ENCODE results near the gene TRIM3. TPM values are rescaled to one million over a fixed set of nuclear protein-coding genes. Genes with fewer than 3 reads are reported as not detected.
"Not testable (repeated sequence)": the region's sequence is repeated elsewhere in the genome, so short reads cannot be mapped to it uniquely, and the experiment has no call there.

Gene TRIM3
- total RNA-seq, 1 experiment from 2014 or later = 14.4 TPM

DNA sequence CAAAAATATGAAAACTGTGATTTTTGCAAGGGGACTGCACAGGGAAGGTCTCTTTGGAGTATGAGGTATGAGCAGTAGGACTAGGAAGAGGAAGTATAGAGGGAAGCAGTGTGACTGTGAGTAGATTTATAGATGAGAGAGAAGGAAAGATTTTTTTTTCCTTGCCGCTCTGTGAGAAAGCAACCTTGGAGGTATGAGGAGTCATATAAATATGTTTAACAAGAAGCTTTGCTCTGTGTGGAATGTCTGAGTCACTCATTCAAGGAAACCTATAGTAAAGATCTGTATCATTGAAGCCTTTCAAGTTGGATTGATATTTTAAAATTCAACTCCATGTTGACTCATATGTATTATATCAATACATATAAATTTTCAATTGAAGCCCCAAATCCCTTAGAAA, 49.5 kb upstream of the TRIM3 start:
- no peak overlapping the region for H3K23ac ChIP-seq (ENCODE audit: insufficient read length, low read depth, low read length)
- Mint-ChIP-seq H3K9me3 (no peaks in the 10 kb centered on the region), H3K4me3 (no peak overlapping the region), H3K27me3 (ENCODE audit: low read depth) (no peaks in the 10 kb centered on the region), H3K36me3 (ENCODE audit: insufficient read depth in 1 of 3, low read depth in 3 of 3) (peaks cover 2 to 10% (median 5%) of the 10 kb centered on the region in 3 experiments; a peak in 3 of 7 replicates), H3K27ac (no peak overlapping the region), H3K4me1 (no peaks in the 10 kb centered on the region)
- no peak overlapping the region for H4K5ac ChIP-seq (ENCODE audit: insufficient read length, low read depth, low read length)
- H2BK5ac ChIP-seq (ENCODE audit: insufficient read length, low read length) = no peak overlapping the region
- no CpG with 5 or more reads among the region's 1 CpG for WGBS (ENCODE audit: extremely low coverage, insufficient read length, low lambda C conversion rate)
- no peak overlapping the region for H4K91ac ChIP-seq (ENCODE audit: insufficient read length, low read depth, low read length)
- no peak for DNase-seq
- H3K79me2 ChIP-seq (ENCODE audit: insufficient read depth, low read length) = no peaks in the 10 kb centered on the region
- no peaks in the 10 kb centered on the region for H3K79me1 ChIP-seq (ENCODE audit: insufficient read depth, low read depth, low read length, poor library complexity, severe bottlenecking)
- no peaks in the 10 kb centered on the region for H3K4me1 ChIP-seq (ENCODE audit: insufficient read depth, low read length)
- H3K56ac ChIP-seq (ENCODE audit: insufficient read length, low read depth, low read length) = no peak overlapping the region
- H3K9ac ChIP-seq (ENCODE audit: extremely low read depth, insufficient read length, low read length) = no peak overlapping the region
- no peak overlapping the region for H2BK12ac ChIP-seq (ENCODE audit: insufficient read length, low read depth, low read length)
- H2BK15ac ChIP-seq (ENCODE audit: low read depth, low read length) = no peak overlapping the region
- H3K14ac ChIP-seq (ENCODE audit: insufficient read depth, low read length) = no peak overlapping the region
- no peak overlapping the region for H3K27ac ChIP-seq (ENCODE audit: insufficient read length, low read depth, low read length)
- no peak overlapping the region for H2BK20ac ChIP-seq (ENCODE audit: low read depth, low read length, poor library complexity, severe bottlenecking)
- H2AK5ac ChIP-seq (ENCODE audit: insufficient read length, low read length) = no peak overlapping the region
- H3K23me2 ChIP-seq (ENCODE audit: insufficient read length, low read depth, low read length, poor library complexity, severe bottlenecking) = no peaks in the 10 kb centered on the region
- TF ChIP-seq, protein P1, sequence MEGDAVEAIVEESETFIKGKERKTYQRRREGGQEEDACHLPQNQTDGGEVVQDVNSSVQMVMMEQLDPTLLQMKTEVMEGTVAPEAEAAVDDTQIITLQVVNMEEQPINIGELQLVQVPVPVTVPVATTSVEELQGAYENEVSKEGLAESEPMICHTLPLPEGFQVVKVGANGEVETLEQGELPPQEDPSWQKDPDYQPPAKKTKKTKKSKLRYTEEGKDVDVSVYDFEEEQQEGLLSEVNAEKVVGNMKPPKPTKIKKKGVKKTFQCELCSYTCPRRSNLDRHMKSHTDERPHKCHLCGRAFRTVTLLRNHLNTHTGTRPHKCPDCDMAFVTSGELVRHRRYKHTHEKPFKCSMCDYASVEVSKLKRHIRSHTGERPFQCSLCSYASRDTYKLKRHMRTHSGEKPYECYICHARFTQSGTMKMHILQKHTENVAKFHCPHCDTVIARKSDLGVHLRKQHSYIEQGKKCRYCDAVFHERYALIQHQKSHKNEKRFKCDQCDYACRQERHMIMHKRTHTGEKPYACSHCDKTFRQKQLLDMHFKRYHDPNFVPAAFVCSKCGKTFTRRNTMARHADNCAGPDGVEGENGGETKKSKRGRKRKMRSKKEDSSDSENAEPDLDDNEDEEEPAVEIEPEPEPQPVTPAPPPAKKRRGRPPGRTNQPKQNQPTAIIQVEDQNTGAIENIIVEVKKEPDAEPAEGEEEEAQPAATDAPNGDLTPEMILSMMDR (conservative IDR thresholded peaks at IDR 0.05) = no peak
- H3K9me3 ChIP-seq (ENCODE audit: control insufficient read depth, low read depth, low read length) = no peaks in the 10 kb centered on the region
- H3K4ac ChIP-seq (ENCODE audit: low read depth, low read length) = no peak overlapping the region
- no peak overlapping the region for H2AFZ ChIP-seq (ENCODE audit: low read length)
- no peak overlapping the region for H4K8ac ChIP-seq (replicated peaks; ENCODE audit: insufficient read length, low read depth, low read length)
- no peak overlapping the region for H3T11ph ChIP-seq (ENCODE audit: low read length)
- H4K20me1 ChIP-seq (ENCODE audit: control insufficient read depth, insufficient read depth, insufficient read length) = no peaks in the 10 kb centered on the region
- no peak overlapping the region for H2BK120ac ChIP-seq (ENCODE audit: low read depth, low read length, poor library complexity, severe bottlenecking)
- no peaks in the 10 kb centered on the region for H3K27me3 ChIP-seq (ENCODE audit: insufficient read depth, low read length)
- no peak overlapping the region for H3K4me2 ChIP-seq (ENCODE audit: insufficient read depth, insufficient read length, low read length)
- H3K18ac ChIP-seq (ENCODE audit: insufficient read length, low read depth, low read length) = no peak overlapping the region

GRCh38 chr11:6521946-6522345, 48.2 kb upstream of the TRIM3 start:
- H2AFZ ChIP-seq (ENCODE audit: low read length); H3K14ac ChIP-seq (ENCODE audit: insufficient read depth, low read length); H3K79me1 ChIP-seq (ENCODE audit: insufficient read depth, low read depth, low read length, poor library complexity, severe bottlenecking); H4K20me1 ChIP-seq (ENCODE audit: control insufficient read depth, insufficient read depth, insufficient read length); H3K23ac ChIP-seq (ENCODE audit: insufficient read length, low read depth, low read length); H3K79me2 ChIP-seq (ENCODE audit: insufficient read depth, low read length); H2BK120ac ChIP-seq (ENCODE audit: low read depth, low read length, poor library complexity, severe bottlenecking); H3K4me2 ChIP-seq (ENCODE audit: insufficient read depth, insufficient read length, low read length); H4K8ac ChIP-seq (replicated peaks; ENCODE audit: insufficient read length, low read depth, low read length); H2BK5ac ChIP-seq (ENCODE audit: insufficient read length, low read length); H4K91ac ChIP-seq (ENCODE audit: insufficient read length, low read depth, low read length); H2AK5ac ChIP-seq (ENCODE audit: insufficient read length, low read length); H4K5ac ChIP-seq (ENCODE audit: insufficient read length, low read depth, low read length); H3K56ac ChIP-seq (ENCODE audit: insufficient read length, low read depth, low read length); H3K4ac ChIP-seq (ENCODE audit: low read depth, low read length); H3K23me2 ChIP-seq (ENCODE audit: insufficient read length, low read depth, low read length, poor library complexity, severe bottlenecking); H3K9ac ChIP-seq (ENCODE audit: extremely low read depth, insufficient read length, low read length); H2BK12ac ChIP-seq (ENCODE audit: insufficient read length, low read depth, low read length); H3K27ac ChIP-seq (ENCODE audit: insufficient read length, low read depth, low read length); H3K27ac Mint-ChIP-seq; H2BK20ac ChIP-seq (ENCODE audit: low read depth, low read length, poor library complexity, severe bottlenecking); DNase-seq; H3K27me3 Mint-ChIP-seq (ENCODE audit: low read depth); H2BK15ac ChIP-seq (ENCODE audit: low read depth, low read length); H3K18ac ChIP-seq (ENCODE audit: insufficient read length, low read depth, low read length); H3K9me3 Mint-ChIP-seq; H3K9me3 ChIP-seq (ENCODE audit: control insufficient read depth, low read depth, low read length); H3T11ph ChIP-seq (ENCODE audit: low read length); H3K4me3 Mint-ChIP-seq; H3K4me1 Mint-ChIP-seq; H3K27me3 ChIP-seq (ENCODE audit: insufficient read depth, low read length); H3K4me1 ChIP-seq (ENCODE audit: insufficient read depth, low read length): not testable (repeated sequence)
- peaks cover 2 to 12% (median 5%) of the 10 kb centered on the region in 3 experiments; a peak in 3 of 7 replicates for H3K36me3 Mint-ChIP-seq (ENCODE audit: insufficient read depth in 1 of 3, low read depth in 3 of 3)
- no CpG with 5 or more reads among the region's 3 CpGs for WGBS (ENCODE audit: extremely low coverage, insufficient read length, low lambda C conversion rate)

All from H9 (cell line).